ENCODE data around the gene GPR146. TPM values are rescaled to one million over a fixed set of nuclear protein-coding genes. Genes with fewer than 3 reads are reported as not detected.

The GPR146 gene
- total and polyA plus RNA-seq, 11 donors, result 11.1 to 56.8 (median 25.2) TPM

- peak overlapping the region; percentile 64 to 98 (median 84) for H3K4me3 ChIP-seq
- no peaks in the 10 kb centered on the region for H3K27me3 ChIP-seq
- DNase-seq (no peak), ATAC-seq (peak in 1 of 4 donors; percentile 4)
- peaks cover 4 to 39% (median 15%) of the 10 kb centered on the region in 12 donors for H3K4me1 ChIP-seq
- no peak for TF ChIP-seq CTCF (IDR thresholded peaks at IDR 0.05)
- TF ChIP-seq POLR2A (IDR thresholded peaks at IDR 0.05), result no peak
- H3K27ac ChIP-seq, result peak overlapping the region; percentile 45 to 97 (median 92)
- WGBS, 4 donors, result 14 to 29% (median 16%) methylated on average over 45 to 69 of the region's 69 CpGs
- no peaks in the 10 kb centered on the region for H3K9me3 ChIP-seq
- intact Hi-C loops (cut with DNase I), result loop anchor here in 4 of 10 donors (1.0 to 5.0 kb wide), 7 partner anchors 15 to 38 kb away; partner anchors contain the start of gene GPR146 (in 1 of the 4)
- H3K36me3 ChIP-seq, result peaks cover 0 to 17% (median 13%) of the 10 kb centered on the region in 9 donors
These were observed 16.9 kb upstream of the GPR146 start for GRCh38 chr7:1027242-1028043.

- WGBS, 4 donors, result 0 to 1% (median 0%) methylated on average over 8 to 77 of the region's 77 CpGs
- H3K9me3 ChIP-seq, result no peaks in the 10 kb centered on the region
- intact Hi-C loops (cut with DNase I), result loop anchor here in 4 of 10 donors (1.0 to 5.0 kb wide), 6 partner anchors 15 to 37 kb away; partner anchors contain the start of gene GPR146 (in 1 of the 4)
- H3K27ac ChIP-seq, result peak overlapping the region; percentile 45 to 97 (median 92)
- DNase-seq, result peak; percentile 93 to 96 (median 94)
- H3K4me1 ChIP-seq, result peaks cover 4 to 39% (median 15%) of the 10 kb centered on the region in 12 donors
- ATAC-seq, result peak; percentile 81 to 95 (median 93)
- TF ChIP-seq POLR2A (IDR thresholded peaks at IDR 0.05) (peak in 1 of 2 donors; percentile 65), CTCF (IDR thresholded peaks at IDR 0.05) (no peak)
- H3K36me3 ChIP-seq, result peaks cover 0 to 17% (median 13%) of the 10 kb centered on the region in 9 donors
- H3K4me3 ChIP-seq, result peak overlapping the region; percentile 64 to 98 (median 84)
- no peaks in the 10 kb centered on the region for H3K27me3 ChIP-seq
These were observed 16.1 kb upstream of the GPR146 start for GRCh38 chr7:1028044-1028770.

- H3K27ac ChIP-seq, result peak overlapping the region; percentile 45 to 97 (median 92)
- DNase-seq, result peak; percentile 78 to 93 (median 88)
- peak overlapping the region in 10 of 12 donors; percentile 64 to 98 (median 84) for H3K4me3 ChIP-seq
- no peaks in the 10 kb centered on the region for H3K9me3 ChIP-seq
- intact Hi-C loops (cut with DNase I), result loop anchor here in 4 of 10 donors (1.0 to 5.0 kb wide), 6 partner anchors 14 to 36 kb away; partner anchors contain the start of gene GPR146 (in 1 of the 4)
- TF ChIP-seq CTCF (IDR thresholded peaks at IDR 0.05) (no peak), POLR2A (IDR thresholded peaks at IDR 0.05) (no peak)
- peak; percentile 89 to 94 (median 91) for ATAC-seq
- WGBS, 4 donors, result 55 to 67% (median 63%) methylated on average over 17 to 18 of the region's 18 CpGs
- peaks cover 0 to 17% (median 13%) of the 10 kb centered on the region in 9 donors for H3K36me3 ChIP-seq
- peaks cover 4 to 39% (median 15%) of the 10 kb centered on the region in 12 donors for H3K4me1 ChIP-seq
- H3K27me3 ChIP-seq, result no peaks in the 10 kb centered on the region
These were observed 15.3 kb upstream of the GPR146 start for GRCh38 chr7:1028775-1029636.
